Fibroblast of skin of back (primary cell): ENCODE data around the gene CNFN.
A peak's percentile ranks its signal among the peaks of the same experiment; 100 is the strongest.

Experiments used
- DNase-seq: peaks from one replicate; pipeline ENCODE4 v3.0.0-alpha.2; 2013

Gene CNFN

GRCh38 chr19:42409477-42409876 is 19.4 kb upstream of the CNFN start:
- no peak for DNase-seq

- DNase-seq = no peak
These were observed 17.7 kb upstream of the CNFN start for GRCh38 chr19:42407816-42408175.

GRCh38 chr19:42407085-42407815 is 17.2 kb upstream of the CNFN start:
- no peak for DNase-seq

- DNase-seq = no peak
These were observed 16.0 kb upstream of the CNFN start for GRCh38 chr19:42406111-42406510.

- DNase-seq = no peak
These were observed 13.5 kb upstream of the CNFN start for GRCh38 chr19:42403586-42403985.

- no peak for DNase-seq
These were observed 12.4 kb upstream of the CNFN start for GRCh38 chr19:42402376-42403116.

GRCh38 chr19:42401365-42402303 is 11.5 kb upstream of the CNFN start:
- peak; percentile 59 for DNase-seq

- DNase-seq = no peak
These were observed 10.3 kb upstream of the CNFN start for GRCh38 chr19:42400404-42400803.

GRCh38 chr19:42397263-42398166 is 7.4 kb upstream of the CNFN start:
- DNase-seq = no peak

GRCh38 chr19:42396381-42397262 is 6.5 kb upstream of the CNFN start:
- DNase-seq = peak; percentile 99

GRCh38 chr19:42394751-42395150 is 4.7 kb upstream of the CNFN start:
- DNase-seq = peak; percentile 11

- DNase-seq = no peak
These were observed 2.1 kb upstream of the CNFN start for GRCh38 chr19:42392165-42392564.

- DNase-seq = no peak
These were observed 1.1 kb downstream of the CNFN start for GRCh38 chr19:42388851-42389489.

GRCh38 chr19:42386974-42387707 is 3.0 kb downstream of the CNFN start:
- DNase-seq = peak; percentile 59

GRCh38 chr19:42380155-42380554 is 9.9 kb downstream of the CNFN start:
- no peak for DNase-seq

- DNase-seq = no peak
These were observed 11.6 kb downstream of the CNFN start for GRCh38 chr19:42378225-42379215.

- DNase-seq = no peak
These were observed 13.9 kb downstream of the CNFN start for GRCh38 chr19:42376177-42376555.

- no peak for DNase-seq
These were observed 14.5 kb downstream of the CNFN start for GRCh38 chr19:42375415-42376176.
